CD4-positive, CD25-positive, alpha-beta regulatory T cell (primary cell): ENCODE data around the gene TPCN2. TPM values are rescaled to one million over a fixed set of nuclear protein-coding genes. Genes with fewer than 3 reads are reported as not detected.

Experiments used
- ATAC-seq, 2 donors: fragments of 150-1000 bp; cut with Tn5 transposase; one replicate each; pipeline ENCODE4 v1.10.0; 2021; ENCODE audit warnings: low read depth in 2 of 2, moderate number of reproducible peaks in 2 of 2, moderate library complexity in 1 of 2
- DNase-seq, 3 donors: peaks; one replicate each; pipeline versions ENCODE4 v3.0.0 to v3.0.0-alpha.2; 2012 to 2022; ENCODE audit warnings: mixed read lengths in 1 of 3
- H3K27ac ChIP-seq: one replicate; pipeline ENCODE4 v1.7.0; 2013; ENCODE audit warnings: mild to moderate bottlenecking, low read length; ENCODE audit not compliant: insufficient read depth, poor library complexity, severe bottlenecking
- H3K27me3 ChIP-seq: one replicate; pipeline ENCODE4 v1.7.0; 2013; ENCODE audit warnings: low read length; ENCODE audit not compliant: control insufficient read depth, insufficient read depth
- H3K36me3 ChIP-seq: one replicate; pipeline ENCODE4 v1.7.0; 2013; ENCODE audit warnings: mild to moderate bottlenecking, low read length, moderate library complexity; ENCODE audit not compliant: control insufficient read depth, insufficient read depth
- H3K4me1 ChIP-seq: 2 replicates; pipeline ENCODE4 v1.7.0; 2013; ENCODE audit warnings: mild to moderate bottlenecking, low read length; ENCODE audit not compliant: insufficient read depth, control insufficient read depth, poor library complexity, severe bottlenecking
- H3K4me3 ChIP-seq: one replicate; pipeline ENCODE4 v1.7.0; 2013; ENCODE audit warnings: low read depth, mild to moderate bottlenecking, low read length, moderate library complexity
- H3K9me3 ChIP-seq, 2 experiments: 1 replicate in 1 of 2; 2 replicates in 1 of 2; pipeline ENCODE4 v1.7.0; 2013; ENCODE audit warnings: low read length in 2 of 2, mild to moderate bottlenecking in 1 of 2, moderate library complexity in 1 of 2; ENCODE audit not compliant: control insufficient read depth in 2 of 2
- H3K27ac Mint-ChIP-seq, 3 donors: one replicate each; pipeline ENCODE4 v1.8.0; 2020 to 2022; ENCODE audit warnings: mild to moderate bottlenecking in 3 of 3, mixed read lengths in 3 of 3, moderate library complexity in 2 of 3
- H3K27me3 Mint-ChIP-seq: one replicate; pipeline ENCODE4 v1.8.0; 2022; ENCODE audit warnings: mild to moderate bottlenecking, mixed read lengths
- H3K36me3 Mint-ChIP-seq: one replicate; pipeline ENCODE4 v1.8.0; 2020; ENCODE audit warnings: mixed read lengths
- H3K4me1 Mint-ChIP-seq, 4 donors: one replicate each; pipeline ENCODE4 v1.8.0; 2020 to 2022; ENCODE audit warnings: mixed read lengths in 4 of 4, mild to moderate bottlenecking in 1 of 4
- H3K4me3 Mint-ChIP-seq, 4 donors: one replicate each; pipeline ENCODE4 v1.8.0; 2020 to 2022; ENCODE audit warnings: mild to moderate bottlenecking in 4 of 4, mixed read lengths in 4 of 4, moderate library complexity in 3 of 4
- H3K9me3 Mint-ChIP-seq, 7 donors: one replicate each; pipeline ENCODE4 v1.8.0; 2020 to 2022; ENCODE audit warnings: mixed read lengths in 7 of 7, mild to moderate bottlenecking in 3 of 7, moderate library complexity in 2 of 7
- polyA plus RNA-seq, 4 donors: library from polyadenylated mRNA; unstranded; fragments of 300-500 nt; fragmentation: Illumina TruSeq; gene quantifications; one replicate each; pipeline ENCODE4 v1.2.3, GENCODE V29; 2021
- total RNA-seq: library from RNA; stranded (reverse); gene quantifications from one replicate; pipeline ENCODE4 v1.2.3, GENCODE V29; 2022

The TPCN2 gene
- total and polyA plus RNA-seq, 5 donors from 2014 or later: 5.9 to 20.5 (median 6.6) TPM

DNA sequence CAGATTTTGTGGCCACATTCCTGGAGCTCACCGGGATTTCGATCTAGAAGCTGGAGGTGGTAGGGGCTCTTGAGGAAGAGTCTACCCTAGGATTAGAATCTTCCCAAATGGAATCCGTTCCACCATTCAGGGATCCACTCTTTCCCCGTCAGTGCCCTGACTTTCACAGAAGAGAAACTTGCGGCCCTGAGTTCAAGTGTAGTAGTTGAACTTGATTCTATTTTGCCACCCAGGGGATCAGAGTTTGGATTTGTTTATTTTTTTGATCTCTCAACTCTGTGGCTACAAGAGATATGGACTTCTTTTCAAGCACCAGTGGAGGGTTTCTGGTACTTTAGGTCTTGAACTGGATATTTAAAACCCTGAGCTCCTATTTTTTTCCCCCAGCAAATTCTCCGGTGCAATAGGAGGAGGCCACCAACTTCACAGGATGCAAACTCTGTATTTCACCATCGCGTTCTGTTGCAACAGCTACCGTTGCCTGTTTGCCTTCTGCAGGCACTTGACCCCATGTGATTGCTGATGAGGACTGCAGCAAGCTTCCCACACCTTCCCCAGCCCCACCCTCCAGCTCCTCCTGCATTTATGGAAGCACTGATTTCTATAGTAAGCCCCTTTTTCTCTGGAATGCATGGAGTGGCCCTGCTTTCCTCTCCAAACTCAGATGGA is 20.9 kb upstream of the TPCN2 start:
- no peak overlapping the region for H3K27ac Mint-ChIP-seq
- H3K9me3 ChIP-seq: no peaks in the 10 kb centered on the region
- H3K4me3 ChIP-seq: no peak overlapping the region
- H3K4me1 ChIP-seq: no peaks in the 10 kb centered on the region
- DNase-seq: no peak
- no peak for ATAC-seq
- no peak overlapping the region for H3K4me3 Mint-ChIP-seq
- peaks cover 5% of the 10 kb centered on the region for H3K27me3 Mint-ChIP-seq
- no peaks in the 10 kb centered on the region for H3K9me3 Mint-ChIP-seq
- no peak overlapping the region for H3K27ac ChIP-seq
- H3K27me3 ChIP-seq: no peaks in the 10 kb centered on the region
- no peaks in the 10 kb centered on the region for H3K36me3 Mint-ChIP-seq
- no peaks in the 10 kb centered on the region for H3K4me1 Mint-ChIP-seq
- H3K36me3 ChIP-seq: no peaks in the 10 kb centered on the region

GRCh38 chr11:69030301-69030700 is 18.4 kb upstream of the TPCN2 start:
- Mint-ChIP-seq H3K27me3 (peaks cover 5% of the 10 kb centered on the region), H3K36me3 (no peaks in the 10 kb centered on the region), H3K27ac (no peak overlapping the region), H3K4me1 (no peaks in the 10 kb centered on the region), H3K4me3 (no peak overlapping the region), H3K9me3 (peaks cover 0 to 2% (median 0%) of the 10 kb centered on the region in 7 donors)
- H3K9me3 ChIP-seq: no peaks in the 10 kb centered on the region
- H3K4me1 ChIP-seq: no peaks in the 10 kb centered on the region
- H3K27ac ChIP-seq: no peak overlapping the region
- H3K36me3 ChIP-seq: no peaks in the 10 kb centered on the region
- ATAC-seq (no peak), DNase-seq (no peak)
- no peaks in the 10 kb centered on the region for H3K27me3 ChIP-seq
- no peak overlapping the region for H3K4me3 ChIP-seq

GRCh38 chr11:69032833-69033232 is 15.9 kb upstream of the TPCN2 start:
- Mint-ChIP-seq H3K27me3 (peaks cover 11% of the 10 kb centered on the region), H3K27ac (no peak overlapping the region), H3K36me3 (no peaks in the 10 kb centered on the region), H3K4me1 (no peaks in the 10 kb centered on the region), H3K9me3 (peaks cover 0 to 2% (median 0%) of the 10 kb centered on the region in 7 donors), H3K4me3 (no peak overlapping the region)
- Histone ChIP-seq H3K9me3 (no peaks in the 10 kb centered on the region), H3K36me3 (no peaks in the 10 kb centered on the region), H3K4me1 (no peaks in the 10 kb centered on the region), H3K27me3 (no peaks in the 10 kb centered on the region), H3K4me3 (no peak overlapping the region), H3K27ac (no peak overlapping the region)
- no peak for ATAC-seq
- no peak for DNase-seq

- H3K4me3 Mint-ChIP-seq: no peak overlapping the region
- no peak for DNase-seq
- H3K4me1 Mint-ChIP-seq: no peaks in the 10 kb centered on the region
Observed at GRCh38 chr11:69033431-69033830, 15.3 kb upstream of the TPCN2 start.

GRCh38 chr11:69034123-69034867 is 14.4 kb upstream of the TPCN2 start:
- no peak for DNase-seq
- Mint-ChIP-seq H3K4me3 (no peak overlapping the region), H3K27me3 (peaks cover 11% of the 10 kb centered on the region), H3K27ac (no peak overlapping the region), H3K4me1 (no peaks in the 10 kb centered on the region), H3K9me3 (peaks cover 0 to 2% (median 0%) of the 10 kb centered on the region in 7 donors), H3K36me3 (no peaks in the 10 kb centered on the region)
- Histone ChIP-seq H3K36me3 (no peaks in the 10 kb centered on the region), H3K4me1 (no peaks in the 10 kb centered on the region), H3K9me3 (no peaks in the 10 kb centered on the region), H3K4me3 (no peak overlapping the region), H3K27me3 (no peaks in the 10 kb centered on the region), H3K27ac (no peak overlapping the region)
- no peak for ATAC-seq

More at GRCh38 chr11:69033431-69033830, 15.3 kb upstream of the TPCN2 start:
- Histone ChIP-seq H3K27me3 (no peaks in the 10 kb centered on the region), H3K27ac (no peak overlapping the region), H3K4me3 (no peak overlapping the region), H3K36me3 (no peaks in the 10 kb centered on the region), H3K9me3 (no peaks in the 10 kb centered on the region), H3K4me1 (no peaks in the 10 kb centered on the region)
- ATAC-seq: no peak
- H3K27ac Mint-ChIP-seq: no peak overlapping the region
- no peaks in the 10 kb centered on the region for H3K36me3 Mint-ChIP-seq
- peaks cover 11% of the 10 kb centered on the region for H3K27me3 Mint-ChIP-seq
- H3K9me3 Mint-ChIP-seq: peaks cover 0 to 2% (median 0%) of the 10 kb centered on the region in 7 donors

DNA sequence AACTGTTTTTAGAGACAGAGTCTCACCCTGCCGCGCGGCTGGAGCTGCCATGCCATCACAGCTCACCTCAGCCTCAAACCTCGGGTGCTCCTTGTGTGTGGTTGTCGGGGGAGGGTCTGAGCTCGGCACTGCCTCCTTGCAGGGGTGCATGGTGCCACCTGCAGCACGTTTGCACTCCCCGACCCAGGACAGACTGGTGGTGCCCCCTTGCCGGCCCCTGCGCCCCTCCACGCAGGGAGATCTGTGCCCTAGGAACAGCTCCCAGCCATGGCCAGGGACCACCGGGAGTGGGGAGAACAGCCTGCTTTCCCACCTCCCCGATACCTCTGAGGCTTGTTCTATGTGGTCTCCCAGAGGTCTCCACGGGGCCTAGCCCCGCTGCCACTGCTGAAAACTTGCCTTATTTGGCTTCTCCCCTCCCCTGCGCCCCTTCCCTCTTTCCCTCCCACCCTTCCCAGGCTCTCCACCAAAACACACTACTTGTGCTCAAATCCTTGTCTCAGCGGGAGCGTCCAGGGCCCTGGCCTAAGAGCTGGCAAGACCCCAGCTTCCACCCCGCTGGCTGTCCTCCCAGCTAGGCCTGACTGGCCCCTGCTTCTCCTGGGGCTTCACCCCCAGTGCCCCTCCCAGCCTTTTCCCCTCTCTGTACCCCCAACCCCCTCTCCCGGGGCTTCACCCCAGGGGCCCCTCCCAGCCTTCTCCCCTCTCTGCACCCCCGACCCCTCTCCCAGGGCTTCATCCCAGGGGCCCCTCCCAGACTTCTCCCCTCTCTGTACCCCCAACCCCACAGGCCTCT is 13.4 kb upstream of the TPCN2 start:
- Histone ChIP-seq H3K27ac (no peak overlapping the region), H3K9me3 (no peaks in the 10 kb centered on the region), H3K36me3 (no peaks in the 10 kb centered on the region), H3K27me3 (no peaks in the 10 kb centered on the region), H3K4me1 (no peaks in the 10 kb centered on the region), H3K4me3 (no peak overlapping the region)
- H3K27me3 Mint-ChIP-seq: peaks cover 12% of the 10 kb centered on the region
- peaks cover 0 to 2% (median 0%) of the 10 kb centered on the region in 7 donors for H3K9me3 Mint-ChIP-seq
- ATAC-seq: no peak
- no peaks in the 10 kb centered on the region for H3K4me1 Mint-ChIP-seq
- H3K4me3 Mint-ChIP-seq: no peak overlapping the region
- H3K36me3 Mint-ChIP-seq: no peaks in the 10 kb centered on the region
- no peak for DNase-seq
- no peak overlapping the region for H3K27ac Mint-ChIP-seq

GRCh38 chr11:69035946-69036340 is 12.8 kb upstream of the TPCN2 start:
- H3K27me3 Mint-ChIP-seq: peaks cover 12% of the 10 kb centered on the region
- ATAC-seq: no peak
- Histone ChIP-seq H3K4me1 (no peaks in the 10 kb centered on the region), H3K27ac (no peak overlapping the region), H3K27me3 (no peaks in the 10 kb centered on the region), H3K9me3 (no peaks in the 10 kb centered on the region), H3K4me3 (no peak overlapping the region), H3K36me3 (no peaks in the 10 kb centered on the region)
- H3K9me3 Mint-ChIP-seq: peaks cover 0 to 2% (median 0%) of the 10 kb centered on the region in 7 donors
- no peak overlapping the region for H3K27ac Mint-ChIP-seq
- no peak for DNase-seq
- no peaks in the 10 kb centered on the region for H3K36me3 Mint-ChIP-seq
- no peak overlapping the region for H3K4me3 Mint-ChIP-seq
- H3K4me1 Mint-ChIP-seq: no peaks in the 10 kb centered on the region
